ENCODE measurements around the gene PDS5B. TPM values are rescaled to one million over a fixed set of nuclear protein-coding genes. Genes with fewer than 3 reads are reported as not detected.

Gene PDS5B
- total and polyA plus RNA-seq, 10 of the 15 experiments (the other 5 are each of a cell fraction or from before 2014, with no cell fraction given): 15.4 to 55.3 (median 30.7) TPM

DNA sequence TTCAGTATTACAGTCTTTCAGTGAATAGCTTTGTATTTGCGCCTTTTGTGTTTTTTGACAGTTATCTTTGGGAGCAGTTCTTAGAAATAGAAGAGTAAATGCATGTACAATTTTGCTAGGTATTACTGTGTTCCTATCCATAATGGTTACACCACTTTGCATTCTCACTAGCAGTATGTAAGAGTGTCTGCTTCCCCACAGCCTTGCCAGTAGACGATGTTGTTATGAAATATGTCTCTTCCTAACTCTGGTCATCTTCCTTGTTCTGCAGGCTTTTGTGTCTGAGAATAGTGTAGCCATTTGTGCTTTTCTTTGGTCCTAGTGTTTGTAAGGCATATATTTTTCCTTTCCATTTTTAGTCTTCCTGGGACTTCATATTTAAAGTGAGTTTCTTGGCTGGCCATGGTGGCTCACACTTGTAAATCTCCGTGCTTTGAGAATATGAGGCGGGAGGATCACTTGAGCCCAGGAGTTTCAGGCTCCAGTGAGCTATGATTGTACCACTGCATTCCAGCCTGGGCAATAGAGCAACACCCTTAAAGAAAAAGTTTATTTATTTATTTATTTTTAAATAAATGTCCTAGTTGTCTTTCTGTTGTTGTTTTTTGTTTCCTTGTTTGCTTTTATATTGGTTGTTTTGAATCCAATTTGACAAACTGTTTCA, 140.3 kb downstream of the PDS5B start:
- no peak for DNase-seq (ENCODE audit: low read depth, low spot score)
- ChIA-PET CTCF (interaction anchor here (1.2 kb wide), 1 partner anchor 10 kb away, joined by 3 read pairs; no protein-coding TSS in a partner anchor), RAD21 (ENCODE audit: unreplicated experiment) (no interaction called here), POLR2A (no interaction called here), SMC1A (ENCODE audit: uncharacterized antibody, unreplicated experiment) (interaction anchor here (0.8 to 5.1 kb wide), 4 partner anchors 9 to 331 kb away, joined by 3 to 29 read pairs (median 3); no protein-coding TSS in a partner anchor)
- H3K4me2 ChIP-seq (ENCODE audit: control insufficient read depth, insufficient read depth): no peak overlapping the region
- no peaks in the 10 kb centered on the region for H3K27me3 ChIP-seq (replicated peaks in 1 of 2; ENCODE audit: control insufficient read depth in 2 of 2, insufficient read depth in 2 of 2, low read length in 1 of 2)
- no peak for TF ChIP-seq MEF2A (IDR thresholded peaks at IDR 0.05; ENCODE audit: insufficient read depth, low read depth, low read length)
- TF ChIP-seq HDAC6 (IDR thresholded peaks at IDR 0.05; ENCODE audit: unreplicated experiment): no peak
- TF ChIP-seq CBX3 (IDR thresholded peaks at IDR 0.05; ENCODE audit: borderline replicate concordance, low read depth): no peak
- no peak for TF ChIP-seq KAT2A (conservative IDR thresholded peaks at IDR 0.05; ENCODE audit: control insufficient read depth, low read depth, low read length)
- TF ChIP-seq TAF1 (IDR thresholded peaks at IDR 0.05; ENCODE audit: borderline replicate concordance, low read depth, low read length): no peak
- no peak for TF ChIP-seq ZBED1 (IDR thresholded peaks at IDR 0.05; ENCODE audit: borderline replicate concordance)
- no peak for TF ChIP-seq IRF4 (IDR thresholded peaks at IDR 0.05; ENCODE audit: low read depth, low read length)
- TF ChIP-seq ETV6 (conservative IDR thresholded peaks at IDR 0.05 in 1 of 2, IDR thresholded peaks at IDR 0.05 in 1 of 2; ENCODE audit: borderline replicate concordance in 1 of 2, low read depth in 1 of 2): no peak
- no peaks in the 10 kb centered on the region for H4K20me1 ChIP-seq (ENCODE audit: control insufficient read depth, insufficient read depth)
- H3K79me2 ChIP-seq (ENCODE audit: control insufficient read depth, insufficient read depth, low read length): peaks cover 2% of the 10 kb centered on the region
- no peak overlapping the region for H3K4me3 ChIP-seq
- in situ Hi-C loops (cut with MboI): no loop called here
- H3K9me3 ChIP-seq (replicated peaks; ENCODE audit: control insufficient read depth, insufficient read depth, low read length): peaks cover 2% of the 10 kb centered on the region; the same call in 2 of the 3 replicates
- no peaks in the 10 kb centered on the region for H3K4me1 ChIP-seq (ENCODE audit: control insufficient read depth, insufficient read depth, low read length)
- no peak overlapping the region for H2AFZ ChIP-seq (ENCODE audit: control insufficient read depth, low read depth, low read length)
- no peak for FAIRE-seq
- H3K9ac ChIP-seq (ENCODE audit: control insufficient read depth, insufficient read depth, low read length): no peak overlapping the region
- WGBS (ENCODE audit: insufficient coverage, insufficient replicate concordance, low lambda C conversion rate, missing lambda C conversion rate): 97% methylated on average over 4 of the region's 4 CpGs
- no peak overlapping the region for H3K27ac ChIP-seq (ENCODE audit: control insufficient read depth, insufficient read depth)
- peaks cover 1 to 2% of the 10 kb centered on the region in 2 experiments; a peak in 2 of 4 replicates for H3K36me3 ChIP-seq (ENCODE audit: control insufficient read depth in 2 of 2, insufficient read depth in 2 of 2, low read length in 1 of 2)
- intact Hi-C loops (cut with micrococcal nuclease; ENCODE audit: unreplicated experiment): no loop called here
- no peak for ATAC-seq
- no TSS peak for BruUV-seq (replicated peaks)

All from GM12878 (cell line).